WERI-Rb-1 (cell line): ENCODE measurements around the gene XIRP1.

Experiments used
- DNase-seq: peaks from one replicate; pipeline ENCODE4 v3.0.0-alpha.2; 2020
- H3K27ac ChIP-seq: fragments of 250-450 bp; sonication (Bioruptor Pico); 2 replicates; pipeline ENCODE4 v1.5.1; 2020; ENCODE audit warnings: mild to moderate bottlenecking, moderate library complexity
- H3K27me3 ChIP-seq: fragments of 250-450 bp; sonication (Bioruptor Pico); 2 replicates; pipeline ENCODE4 v1.5.1; 2021; ENCODE audit warnings: mild to moderate bottlenecking, low read depth, moderate library complexity; ENCODE audit not compliant: insufficient read depth, severe bottlenecking
- H3K36me3 ChIP-seq: fragments of 250-450 bp; sonication (Bioruptor Pico); 2 replicates; pipeline ENCODE4 v1.5.1; 2020; ENCODE audit warnings: mild to moderate bottlenecking, moderate library complexity
- H3K4me3 ChIP-seq: 2 replicates; pipeline ENCODE4 v1.5.1; 2011; ENCODE audit warnings: low read depth, mild to moderate bottlenecking, control low read depth, low read length
- H3K9me3 ChIP-seq: fragments of 250-450 bp; sonication (Bioruptor Pico); 2 replicates; pipeline ENCODE4 v1.5.1; 2021; ENCODE audit warnings: mild to moderate bottlenecking, moderate library complexity; ENCODE audit not compliant: severe bottlenecking
- TF ChIP-seq, protein P1 (sequence below): IDR thresholded peaks from 2 replicates; pipeline ENCODE4 v1.5.1; 2011; ENCODE audit warnings: low read depth, mild to moderate bottlenecking, control low read depth, inconsistent platforms, low read length

The XIRP1 gene

DNA sequence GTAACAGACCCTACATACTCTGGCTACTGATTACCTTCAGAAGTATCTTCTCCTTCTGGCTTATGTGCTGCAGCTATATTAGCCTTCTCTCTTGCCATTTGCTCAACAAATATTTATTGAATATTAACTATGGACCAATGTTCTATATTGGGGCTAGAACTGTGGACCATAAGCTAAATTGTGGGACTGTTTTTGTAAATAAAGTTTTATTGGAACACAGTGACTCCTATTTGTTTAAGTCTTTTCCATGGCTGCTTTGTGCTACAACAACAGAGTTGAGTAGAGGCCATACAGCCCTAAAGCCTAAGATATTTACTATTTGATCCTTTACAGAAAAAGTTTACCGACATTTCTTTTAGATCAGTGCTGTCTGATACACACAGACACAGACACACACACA lies 20.3 kb upstream of the XIRP1 start:
- H3K4me3 ChIP-seq: no peak overlapping the region
- DNase-seq: no peak
- H3K9me3 ChIP-seq: no peaks in the 10 kb centered on the region
- no peaks in the 10 kb centered on the region for H3K27me3 ChIP-seq
- no peak overlapping the region for H3K27ac ChIP-seq
- TF ChIP-seq, protein P1, sequence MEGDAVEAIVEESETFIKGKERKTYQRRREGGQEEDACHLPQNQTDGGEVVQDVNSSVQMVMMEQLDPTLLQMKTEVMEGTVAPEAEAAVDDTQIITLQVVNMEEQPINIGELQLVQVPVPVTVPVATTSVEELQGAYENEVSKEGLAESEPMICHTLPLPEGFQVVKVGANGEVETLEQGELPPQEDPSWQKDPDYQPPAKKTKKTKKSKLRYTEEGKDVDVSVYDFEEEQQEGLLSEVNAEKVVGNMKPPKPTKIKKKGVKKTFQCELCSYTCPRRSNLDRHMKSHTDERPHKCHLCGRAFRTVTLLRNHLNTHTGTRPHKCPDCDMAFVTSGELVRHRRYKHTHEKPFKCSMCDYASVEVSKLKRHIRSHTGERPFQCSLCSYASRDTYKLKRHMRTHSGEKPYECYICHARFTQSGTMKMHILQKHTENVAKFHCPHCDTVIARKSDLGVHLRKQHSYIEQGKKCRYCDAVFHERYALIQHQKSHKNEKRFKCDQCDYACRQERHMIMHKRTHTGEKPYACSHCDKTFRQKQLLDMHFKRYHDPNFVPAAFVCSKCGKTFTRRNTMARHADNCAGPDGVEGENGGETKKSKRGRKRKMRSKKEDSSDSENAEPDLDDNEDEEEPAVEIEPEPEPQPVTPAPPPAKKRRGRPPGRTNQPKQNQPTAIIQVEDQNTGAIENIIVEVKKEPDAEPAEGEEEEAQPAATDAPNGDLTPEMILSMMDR: no peak
- H3K36me3 ChIP-seq: no peaks in the 10 kb centered on the region

DNA sequence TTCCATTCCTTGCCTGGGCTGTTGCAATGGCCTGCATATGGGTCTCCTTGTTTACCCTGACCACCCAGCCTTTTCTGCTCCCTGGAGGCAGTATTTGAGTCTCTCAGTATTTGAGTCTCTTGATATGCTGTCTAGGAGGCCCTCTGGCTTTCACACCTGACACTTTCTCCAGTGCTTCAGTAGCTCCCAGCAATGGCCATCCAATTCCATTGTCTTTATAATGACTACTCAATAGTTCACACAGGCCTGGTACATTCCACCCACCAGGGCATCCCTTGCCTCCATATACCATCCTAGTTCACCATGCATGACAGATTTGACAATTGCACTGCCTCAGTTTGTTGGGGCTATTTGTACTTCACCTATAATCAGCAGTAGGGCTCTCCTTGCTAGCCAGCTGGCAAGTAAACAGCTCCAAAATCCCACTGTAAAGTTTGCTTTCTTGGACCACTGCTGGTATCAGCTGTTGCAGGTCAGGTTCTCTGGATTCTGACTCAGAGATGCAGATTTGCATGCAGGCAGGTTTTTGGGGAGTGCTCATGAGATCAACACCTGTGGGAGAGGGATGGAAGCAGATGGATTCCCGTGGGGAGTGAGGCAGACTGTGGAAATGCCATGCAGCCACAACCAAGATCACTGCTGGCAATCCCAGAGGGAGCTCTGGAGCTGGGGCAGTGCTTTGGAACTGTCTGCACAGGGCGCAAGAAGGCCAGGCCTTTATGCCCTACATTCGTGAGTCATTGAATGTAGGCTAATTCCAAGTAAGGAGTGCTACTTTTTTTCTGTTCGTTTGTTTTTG lies 19.1 kb upstream of the XIRP1 start:
- DNase-seq: no peak
- H3K36me3 ChIP-seq: no peaks in the 10 kb centered on the region
- no peak overlapping the region for H3K27ac ChIP-seq
- H3K4me3 ChIP-seq: no peak overlapping the region
- no peaks in the 10 kb centered on the region for H3K27me3 ChIP-seq
- H3K9me3 ChIP-seq: no peaks in the 10 kb centered on the region
- TF ChIP-seq, protein P1: no peak

DNA sequence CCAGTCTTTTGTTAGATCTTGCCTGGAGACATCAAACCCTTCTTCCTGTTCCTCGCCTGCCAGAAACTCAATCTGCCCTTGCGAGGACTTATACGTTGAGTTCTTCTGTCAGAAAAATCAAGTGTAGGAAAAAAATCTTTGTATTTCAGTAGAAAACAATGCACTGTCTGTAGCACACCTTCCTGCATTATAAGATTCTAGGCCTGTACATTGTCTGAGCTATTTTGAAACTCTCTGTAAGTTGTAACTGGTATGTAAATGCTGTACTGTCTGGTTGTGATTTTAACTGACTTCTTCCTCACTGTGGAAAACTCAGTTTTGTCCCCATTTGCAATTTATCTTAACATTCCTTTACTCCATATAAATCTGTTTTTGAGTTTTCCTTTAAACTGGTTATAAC lies 17.7 kb upstream of the XIRP1 start:
- H3K36me3 ChIP-seq: no peaks in the 10 kb centered on the region
- DNase-seq: no peak
- no peaks in the 10 kb centered on the region for H3K27me3 ChIP-seq
- TF ChIP-seq, protein P1: no peak
- no peak overlapping the region for H3K27ac ChIP-seq
- peaks cover 2% of the 10 kb centered on the region for H3K9me3 ChIP-seq
- H3K4me3 ChIP-seq: no peak overlapping the region

DNA sequence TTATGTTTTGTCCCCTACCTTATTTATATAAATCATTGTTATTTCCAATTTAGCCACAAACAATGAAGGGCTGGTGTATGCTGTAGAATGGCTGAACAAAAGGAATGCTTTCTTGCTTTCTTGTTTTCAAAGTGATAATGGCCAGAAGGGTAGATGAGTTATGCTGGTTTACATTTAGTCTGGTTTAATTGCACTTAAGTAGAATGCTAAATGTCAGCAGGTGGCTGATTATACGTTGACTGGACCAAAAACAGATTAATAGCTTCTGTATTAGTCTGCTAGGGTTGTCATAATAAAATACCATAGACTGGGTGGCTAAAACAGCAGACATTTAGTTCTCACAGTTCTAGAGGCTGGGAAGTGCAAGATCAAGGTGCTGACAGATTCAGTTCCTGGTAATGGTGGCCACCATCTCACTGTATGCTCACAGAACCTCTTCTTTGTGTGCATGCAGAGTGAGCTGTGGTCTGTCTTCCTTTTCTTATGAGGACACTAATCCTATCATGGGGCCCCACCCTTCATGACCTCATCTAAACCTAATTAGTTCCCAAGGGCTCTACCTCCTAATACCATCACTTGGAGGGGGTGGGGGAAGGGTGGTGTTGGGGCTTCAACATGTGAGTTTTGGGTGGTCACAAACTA lies 17.1 kb upstream of the XIRP1 start:
- Histone ChIP-seq H3K27me3 (no peaks in the 10 kb centered on the region), H3K36me3 (no peaks in the 10 kb centered on the region), H3K9me3 (peaks cover 3% of the 10 kb centered on the region), H3K27ac (no peak overlapping the region), H3K4me3 (no peak overlapping the region)
- DNase-seq: peak; percentile 45
- TF ChIP-seq, protein P1: no peak

DNA sequence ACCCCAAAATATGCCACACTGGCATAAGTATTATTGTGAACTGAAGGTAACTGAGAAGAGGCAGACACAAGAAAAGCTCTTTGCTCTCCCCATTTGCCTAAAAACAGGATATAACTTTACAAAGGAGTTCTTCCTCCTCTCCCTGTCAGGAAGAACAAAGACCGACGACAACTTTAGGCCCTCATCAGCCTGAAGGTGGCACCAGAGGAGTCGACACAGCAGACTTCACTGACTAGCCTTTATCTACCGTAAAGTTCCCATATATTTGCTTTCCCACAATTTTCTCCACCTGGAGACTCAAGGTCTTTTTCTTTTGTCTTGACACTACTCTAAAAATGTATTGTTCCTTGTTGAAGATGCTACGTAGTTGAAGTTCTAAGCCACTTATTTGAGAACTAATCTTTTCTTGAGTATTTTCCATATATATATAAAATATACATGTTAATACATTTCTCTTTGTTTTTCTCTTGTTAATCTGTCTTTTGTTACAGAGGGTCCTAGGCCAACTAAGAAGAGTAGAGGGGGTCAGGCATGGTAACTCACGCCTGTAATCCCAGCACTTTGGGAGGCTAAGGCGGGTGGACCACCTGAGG lies 16.2 kb upstream of the XIRP1 start:
- H3K4me3 ChIP-seq: no peak overlapping the region
- TF ChIP-seq, protein P1: peak; percentile 70
- peak; percentile 77 for DNase-seq

More for the DNA sequence above, 16.2 kb upstream of the XIRP1 start:
- Histone ChIP-seq H3K27me3 (no peaks in the 10 kb centered on the region), H3K27ac (peak overlapping the region; percentile 45), H3K36me3 (no peaks in the 10 kb centered on the region), H3K9me3 (peaks cover 3% of the 10 kb centered on the region)
